Measurements from ENCODE around the gene PPP1R9A.

The PPP1R9A gene

GRCh38 chr7:95169678-95170077 lies 262.3 kb downstream of the PPP1R9A start:
- Histone ChIP-seq H3K9me3 (no peaks in the 10 kb centered on the region), H3K4me3 (no peak overlapping the region), H3K27ac (no peak overlapping the region), H3K27me3 (no peaks in the 10 kb centered on the region), H3K4me1 (peaks cover 0 to 6% (median 0%) of the 10 kb centered on the region in 4 donors), H3K36me3 (no peaks in the 10 kb centered on the region)
- DNase-seq = no peak
- intact Hi-C loops (cut with DNase I; ENCODE audit: low total_unique reads) = no loop called here
- TF ChIP-seq CTCF (IDR thresholded peaks at IDR 0.05) = no peak

- no peak overlapping the region for H3K4me3 ChIP-seq
- H3K9me3 ChIP-seq = no peaks in the 10 kb centered on the region
- no peak for TF ChIP-seq CTCF (IDR thresholded peaks at IDR 0.05)
- no peaks in the 10 kb centered on the region for H3K27me3 ChIP-seq
- no peaks in the 10 kb centered on the region for H3K36me3 ChIP-seq
- peaks cover 0 to 6% (median 0%) of the 10 kb centered on the region in 4 donors for H3K4me1 ChIP-seq
- intact Hi-C loops (cut with DNase I; ENCODE audit: low total_unique reads) = no loop called here
- DNase-seq = no peak
- H3K27ac ChIP-seq = no peak overlapping the region
These were observed 265.0 kb downstream of the PPP1R9A start for GRCh38 chr7:95172420-95172819.

DNA sequence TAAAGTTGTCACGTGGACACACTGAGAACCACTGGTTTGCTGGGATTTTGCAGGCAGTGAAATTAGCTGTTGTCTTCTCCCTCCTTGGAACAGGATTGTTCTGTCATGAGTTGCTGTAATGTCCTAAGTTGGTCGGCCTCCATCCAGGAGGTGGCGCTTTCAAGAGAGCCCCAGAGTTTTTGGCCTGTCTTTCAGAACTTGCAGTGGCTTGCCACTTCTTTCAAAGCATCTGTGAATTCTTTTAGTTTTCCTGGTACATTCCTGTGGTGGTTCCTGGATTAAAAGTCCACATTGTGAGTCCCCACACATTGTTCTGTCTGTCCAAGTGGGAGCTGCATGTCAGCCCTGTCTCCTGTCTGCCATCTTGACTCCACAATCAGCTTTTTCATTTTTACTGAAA lies 283.1 kb downstream of the PPP1R9A start:
- Histone ChIP-seq H3K27me3 (no peaks in the 10 kb centered on the region), H3K9me3 (no peaks in the 10 kb centered on the region), H3K4me3 (no peak overlapping the region), H3K4me1 (no peaks in the 10 kb centered on the region), H3K27ac (no peak overlapping the region), H3K36me3 (peaks cover 0 to 4% (median 0%) of the 10 kb centered on the region in 3 donors)
- DNase-seq = no peak
- intact Hi-C loops (cut with DNase I; ENCODE audit: low total_unique reads) = no loop called here
- TF ChIP-seq CTCF (IDR thresholded peaks at IDR 0.05) = no peak

DNA sequence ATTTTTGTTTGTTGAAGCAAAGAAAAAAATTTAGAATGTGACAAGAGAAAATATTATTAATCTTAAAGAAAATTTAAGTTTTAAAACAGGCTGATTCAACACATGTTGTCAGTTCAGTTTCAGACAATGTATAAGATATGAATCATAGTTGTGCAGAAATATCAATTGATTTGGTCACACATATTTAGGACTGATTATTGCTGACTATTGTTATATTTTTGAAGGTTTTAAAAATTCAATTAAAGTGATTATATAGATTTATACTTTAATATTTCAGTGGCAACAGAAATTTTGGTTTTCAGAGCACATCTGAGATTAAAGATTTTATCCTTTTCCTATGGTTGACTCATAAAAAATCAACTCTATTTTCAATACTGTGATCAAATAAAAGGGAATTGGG lies 284.4 kb downstream of the PPP1R9A start:
- no peaks in the 10 kb centered on the region for H3K9me3 ChIP-seq
- intact Hi-C loops (cut with DNase I; ENCODE audit: low total_unique reads) = no loop called here
- H3K27ac ChIP-seq = no peak overlapping the region
- DNase-seq = no peak
- H3K4me3 ChIP-seq = no peak overlapping the region
- no peaks in the 10 kb centered on the region for H3K4me1 ChIP-seq
- TF ChIP-seq CTCF (IDR thresholded peaks at IDR 0.05) = no peak
- H3K36me3 ChIP-seq = peaks cover 0 to 4% (median 0%) of the 10 kb centered on the region in 3 donors
- no peaks in the 10 kb centered on the region for H3K27me3 ChIP-seq

- DNase-seq = no peak
- no peaks in the 10 kb centered on the region for H3K9me3 ChIP-seq
- H3K27ac ChIP-seq = no peak overlapping the region
- intact Hi-C loops (cut with DNase I; ENCODE audit: low total_unique reads) = no loop called here
- TF ChIP-seq CTCF (IDR thresholded peaks at IDR 0.05) = no peak
- H3K4me3 ChIP-seq = no peak overlapping the region
- H3K27me3 ChIP-seq = no peaks in the 10 kb centered on the region
- H3K36me3 ChIP-seq = no peaks in the 10 kb centered on the region
- peaks cover 0 to 4% (median 0%) of the 10 kb centered on the region in 4 donors for H3K4me1 ChIP-seq
These were observed 291.5 kb downstream of the PPP1R9A start for GRCh38 chr7:95198863-95199262.
